Osteoblast (primary cell): ENCODE measurements around the gene P3H3. TPM values are rescaled to one million over a fixed set of nuclear protein-coding genes. Genes with fewer than 3 reads are reported as not detected.
"Not testable (repeated sequence)": the region's sequence is repeated elsewhere in the genome, so short reads cannot be mapped to it uniquely, and the experiment has no call there.

Source experiments
- DNase-seq: peaks from one replicate; pipeline ENCODE4 v3.0.0; 2011; ENCODE audit warnings: low spot score, mixed read lengths; ENCODE audit not compliant: insufficient read length; ENCODE audit errors: missing footprints
- H2AFZ ChIP-seq: 2 replicates; pipeline ENCODE4 v1.6.0; 2011; ENCODE audit warnings: mild to moderate bottlenecking, low read length
- H3K27ac ChIP-seq: 2 replicates; pipeline ENCODE4 v1.5.1; 2011; ENCODE audit warnings: mild to moderate bottlenecking, low read depth, low read length, moderate library complexity
- H3K27me3 ChIP-seq: 2 replicates; pipeline ENCODE4 v1.6.0; 2012; ENCODE audit warnings: mild to moderate bottlenecking, control low read depth, inconsistent platforms, low read length, moderate library complexity; ENCODE audit not compliant: insufficient read depth
- H3K36me3 ChIP-seq: 2 replicates; pipeline ENCODE4 v1.5.1; 2011; ENCODE audit warnings: mild to moderate bottlenecking, low read length, control low read depth, moderate library complexity; ENCODE audit not compliant: insufficient read depth
- H3K4me1 ChIP-seq: 2 replicates; pipeline ENCODE4 v1.5.1; 2011; ENCODE audit warnings: mild to moderate bottlenecking, low read length, control low read depth, moderate library complexity; ENCODE audit not compliant: insufficient read depth
- H3K4me2 ChIP-seq: 2 replicates; pipeline ENCODE4 v1.6.0; 2011; ENCODE audit warnings: mild to moderate bottlenecking, low read length; ENCODE audit not compliant: insufficient read depth
- H3K4me3 ChIP-seq: fragments of 200-600 bp; sonication (generic); 3 replicates; pipeline ENCODE4 v1.5.1; 2012; ENCODE audit warnings: mild to moderate bottlenecking, low read length, inconsistent platforms; ENCODE audit not compliant: insufficient read depth
- H3K79me2 ChIP-seq: 2 replicates; pipeline ENCODE4 v1.6.0; 2012; ENCODE audit warnings: mild to moderate bottlenecking, low read length, control low read depth, inconsistent platforms; ENCODE audit not compliant: insufficient read depth
- H3K9me3 ChIP-seq: 2 replicates; pipeline ENCODE4 v1.5.1; 2011; ENCODE audit warnings: low read depth, low read length, control low read depth
- H4K20me1 ChIP-seq: 2 replicates; pipeline ENCODE4 v1.6.0; 2012; ENCODE audit warnings: mild to moderate bottlenecking, low read length, control low read depth; ENCODE audit not compliant: insufficient read depth
- CTCF ChIP-seq: IDR thresholded peaks from 2 replicates; pipeline ENCODE4 v1.5.1; 2011; ENCODE audit warnings: mild to moderate bottlenecking, low read depth, low read length, moderate library complexity; ENCODE audit errors: extremely low read depth
- total RNA-seq: library from RNA; depleted of rRNA; stranded (reverse); fragments of >200 nt; gene quantifications from 2 replicates; pipeline ENCODE4 v1.2.3, GENCODE V29; 2012

P3H3 gene
- total RNA-seq, 1 donor, result 130 TPM

- Histone ChIP-seq H3K9me3 (no peaks in the 10 kb centered on the region), H3K4me3 (no peak overlapping the region), H3K4me2 (no peak overlapping the region), H3K4me1 (peaks cover 5% of the 10 kb centered on the region), H3K79me2 (peaks cover 7% of the 10 kb centered on the region), H2AFZ (no peak overlapping the region), H3K27ac (no peak overlapping the region), H4K20me1 (no peaks in the 10 kb centered on the region), H3K27me3 (no peaks in the 10 kb centered on the region), H3K36me3 (peaks cover 83% of the 10 kb centered on the region)
- no peak for TF ChIP-seq CTCF
- DNase-seq, result peak; percentile 25
These were observed 33.2 kb downstream of the P3H3 start for GRCh38 chr12:6861391-6861790.

- Histone ChIP-seq H3K27ac (peak overlapping the region; percentile 74), H3K36me3 (peaks cover 67% of the 10 kb centered on the region)
These were observed 34.8 kb downstream of the P3H3 start for GRCh38 chr12:6863033-6863432.

GRCh38 chr12:6863586-6864321, 35.5 kb downstream of the P3H3 start:
- Histone ChIP-seq H3K79me2 (peaks cover 14% of the 10 kb centered on the region), H3K27me3 (no peaks in the 10 kb centered on the region), H3K4me3 (no peak overlapping the region), H3K4me2 (peak overlapping the region; percentile 7), H3K4me1 (peaks cover 16% of the 10 kb centered on the region), H3K36me3 (peaks cover 60% of the 10 kb centered on the region), H4K20me1 (peaks cover 9% of the 10 kb centered on the region), H2AFZ (no peak overlapping the region), H3K27ac (peak overlapping the region; percentile 74), H3K9me3 (no peaks in the 10 kb centered on the region)
- TF ChIP-seq CTCF, result no peak
- DNase-seq, result peak; percentile 98

More at GRCh38 chr12:6863033-6863432, 34.8 kb downstream of the P3H3 start:
- no peak overlapping the region for H3K4me3 ChIP-seq
- H3K4me1 ChIP-seq, result peaks cover 11% of the 10 kb centered on the region
- no peak overlapping the region for H3K4me2 ChIP-seq
- H2AFZ ChIP-seq, result no peak overlapping the region
- peaks cover 6% of the 10 kb centered on the region for H3K79me2 ChIP-seq
- H3K9me3 ChIP-seq, result no peaks in the 10 kb centered on the region
- peaks cover 2% of the 10 kb centered on the region for H4K20me1 ChIP-seq
- H3K27me3 ChIP-seq, result no peaks in the 10 kb centered on the region
- DNase-seq, result peak; percentile 13
- no peak for TF ChIP-seq CTCF

GRCh38 chr12:6865307-6865706, 37.1 kb downstream of the P3H3 start:
- not testable (repeated sequence) for H3K4me3 ChIP-seq

More at GRCh38 chr12:6865307-6865706, 37.1 kb downstream of the P3H3 start:
- not testable (repeated sequence) for H3K4me2 ChIP-seq, H3K27ac ChIP-seq, DNase-seq, H3K9me3 ChIP-seq, H3K27me3 ChIP-seq, H2AFZ ChIP-seq
- peaks cover 59% of the 10 kb centered on the region for H3K36me3 ChIP-seq
- H4K20me1 ChIP-seq, result peaks cover 25% of the 10 kb centered on the region
- H3K4me1 ChIP-seq, result peaks cover 32% of the 10 kb centered on the region
- peaks cover 29% of the 10 kb centered on the region for H3K79me2 ChIP-seq
